Activated T-cell treated with anti-CD3 and anti-CD28 coated beads, Interleukin-2, amount 50 U/mL, for 72 hours (primary cell): ENCODE data around the gene C22orf42. TPM values are rescaled to one million over a fixed set of nuclear protein-coding genes. Genes with fewer than 3 reads are reported as not detected.
A peak's percentile ranks its signal among the peaks of the same experiment; 100 is the strongest.
"Not testable (repeated sequence)": the region's sequence is repeated elsewhere in the genome, so short reads cannot be mapped to it uniquely, and the experiment has no call there.

Experiments
- ATAC-seq, 2 donors: fragments of 150-1000 bp; cut with Tn5 transposase; replicated peaks in 1 of 2; 2 replicates each; pipeline ENCODE4 v1.10.0; 2021; ENCODE audit warnings: moderate library complexity in 2 of 2, mild to moderate bottlenecking in 1 of 2
- DNase-seq, 2 donors: peaks; one replicate each; pipeline ENCODE4 v3.0.0; 2021 to 2022; ENCODE audit warnings: mixed read lengths in 1 of 2
- H3K27ac Mint-ChIP-seq: one replicate; pipeline ENCODE4 v1.8.0; 2022; ENCODE audit warnings: mild to moderate bottlenecking, moderate library complexity, mixed read lengths
- H3K27me3 Mint-ChIP-seq: one replicate; pipeline ENCODE4 v1.8.0; 2022; ENCODE audit warnings: low read depth, mixed read lengths
- H3K36me3 Mint-ChIP-seq, 2 donors: one replicate each; pipeline ENCODE4 v1.8.0; 2022; ENCODE audit warnings: mixed read lengths in 2 of 2, mild to moderate bottlenecking in 1 of 2; ENCODE audit not compliant: insufficient read depth in 2 of 2
- H3K4me1 Mint-ChIP-seq: one replicate; pipeline ENCODE4 v1.8.0; 2022; ENCODE audit warnings: low read depth, mixed read lengths
- H3K4me3 Mint-ChIP-seq, 2 donors: one replicate each; pipeline ENCODE4 v1.8.0; 2022; ENCODE audit warnings: mild to moderate bottlenecking in 2 of 2, mixed read lengths in 2 of 2, moderate library complexity in 2 of 2
- H3K9me3 Mint-ChIP-seq, 2 donors: one replicate each; pipeline ENCODE4 v1.8.0; 2022; ENCODE audit warnings: mixed read lengths in 2 of 2
- total RNA-seq, 2 donors: library from RNA; stranded (reverse); gene quantifications; one replicate each; pipeline ENCODE4 v1.2.3, GENCODE V29; 2022

C22orf42 gene
- total RNA-seq, 2 donors from 2014 or later = not detected

DNA sequence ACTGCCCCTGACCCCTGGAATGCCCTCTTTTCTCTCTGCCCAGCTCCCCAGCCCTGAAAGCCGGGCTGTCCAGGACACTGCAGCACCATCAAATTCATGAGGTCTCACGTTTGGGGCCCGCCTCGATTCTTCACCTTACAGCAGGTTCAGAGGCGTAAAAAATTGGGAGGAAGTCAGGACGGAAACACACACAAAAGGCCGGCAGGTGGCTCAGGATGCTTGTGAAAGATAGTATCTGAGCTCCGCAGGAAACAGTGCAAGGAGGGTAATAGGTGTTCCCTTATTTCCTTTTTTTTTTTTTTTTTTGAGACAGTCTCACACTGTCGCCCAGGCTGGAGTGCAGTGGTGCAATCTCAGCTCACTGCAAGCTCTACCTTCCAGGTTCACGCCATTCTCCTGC, 41.6 kb upstream of the C22orf42 start:
- Mint-ChIP-seq H3K36me3 (no peaks in the 10 kb centered on the region), H3K4me3 (no peak overlapping the region), H3K9me3 (no peaks in the 10 kb centered on the region), H3K27ac (no peak overlapping the region), H3K4me1 (peaks cover 44% of the 10 kb centered on the region), H3K27me3 (peaks cover 27% of the 10 kb centered on the region)
- DNase-seq (no peak), ATAC-seq (no peak)

DNA sequence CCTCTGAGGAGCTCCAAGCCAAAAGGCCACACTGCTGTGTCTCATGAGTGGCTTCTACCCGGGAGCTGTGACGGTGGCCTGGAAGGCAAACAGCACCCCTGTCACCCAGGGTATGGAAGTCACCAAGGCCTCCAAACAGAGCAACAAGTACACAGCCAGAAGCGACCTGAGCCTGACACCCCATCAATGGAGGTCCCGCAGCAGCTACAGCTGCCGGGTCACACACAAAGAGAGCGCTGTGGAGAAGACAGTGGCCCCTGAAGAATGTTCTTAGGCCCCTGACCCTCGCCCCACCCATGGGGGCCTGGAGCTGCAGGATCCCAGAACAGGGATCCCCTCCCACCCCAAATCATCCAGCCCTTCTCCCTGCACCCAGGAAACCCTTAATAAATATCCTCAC, 40.9 kb upstream of the C22orf42 start:
- H3K27me3 Mint-ChIP-seq = peaks cover 27% of the 10 kb centered on the region
- DNase-seq (no peak), ATAC-seq (no peak)
- no peaks in the 10 kb centered on the region for H3K36me3 Mint-ChIP-seq
- peaks cover 40% of the 10 kb centered on the region for H3K4me1 Mint-ChIP-seq
- H3K27ac Mint-ChIP-seq = no peak overlapping the region
- H3K4me3 Mint-ChIP-seq = no peak overlapping the region
- no peaks in the 10 kb centered on the region for H3K9me3 Mint-ChIP-seq

DNA sequence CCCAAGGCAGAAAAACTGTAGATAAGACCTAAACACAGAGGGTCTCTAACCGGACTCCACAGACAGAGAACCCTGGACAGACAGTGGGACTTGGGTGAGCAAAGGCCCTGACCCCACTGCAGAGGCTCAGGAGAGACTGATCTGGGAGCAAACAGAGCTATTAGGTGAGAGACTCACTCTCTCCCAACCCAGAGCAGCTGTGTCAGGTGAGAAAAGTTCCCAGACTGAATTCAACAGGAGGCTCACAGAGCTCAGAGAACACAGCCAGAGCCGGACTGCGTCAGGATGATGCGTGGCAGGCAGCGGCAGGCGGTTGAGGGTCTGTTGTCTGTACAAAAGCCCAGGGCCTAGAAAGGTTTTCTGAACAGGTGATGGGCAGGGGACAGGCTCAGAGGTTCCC, 40.2 kb upstream of the C22orf42 start:
- ATAC-seq = no peak
- Mint-ChIP-seq H3K9me3 (no peaks in the 10 kb centered on the region), H3K4me3 (no peak overlapping the region), H3K27ac (no peak overlapping the region), H3K27me3 (peaks cover 27% of the 10 kb centered on the region), H3K36me3 (no peaks in the 10 kb centered on the region), H3K4me1 (peaks cover 34% of the 10 kb centered on the region)
- no peak for DNase-seq

DNA sequence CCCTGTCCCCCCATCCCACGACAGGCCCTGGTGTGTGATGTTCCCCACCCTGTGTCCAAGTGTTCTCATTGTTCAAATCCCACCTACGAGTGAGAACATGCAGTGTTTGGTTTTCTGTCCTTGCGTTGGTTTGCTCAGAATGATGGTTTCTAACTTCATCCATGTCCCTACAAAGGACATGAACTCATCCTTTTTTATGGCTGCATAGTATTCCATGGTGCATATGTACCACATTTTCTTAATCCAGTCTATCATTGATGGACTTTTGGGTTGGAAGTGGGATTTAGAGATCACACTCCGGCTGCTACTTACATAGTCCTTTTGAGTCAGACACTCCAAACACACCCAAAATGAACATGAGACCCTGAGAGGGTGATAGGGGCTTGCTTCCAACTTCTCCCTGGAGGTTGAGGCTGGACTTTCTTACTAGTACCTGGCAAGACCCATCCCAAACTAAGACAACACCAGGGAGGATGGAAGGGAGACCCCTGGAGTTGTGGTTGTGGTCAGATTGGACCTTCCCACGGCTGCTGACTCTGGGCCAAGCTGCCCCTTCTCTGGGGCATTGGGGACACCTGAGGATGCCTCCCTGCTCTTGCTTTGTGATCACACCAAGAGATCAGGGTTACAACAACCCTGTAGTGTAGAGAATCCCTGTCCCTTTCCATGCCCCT, 38.6 kb upstream of the C22orf42 start:
- H3K4me1 Mint-ChIP-seq = peaks cover 17% of the 10 kb centered on the region
- H3K36me3 Mint-ChIP-seq, H3K27ac Mint-ChIP-seq, DNase-seq, H3K9me3 Mint-ChIP-seq, H3K4me3 Mint-ChIP-seq, ATAC-seq: not testable (repeated sequence)
- peaks cover 14% of the 10 kb centered on the region for H3K27me3 Mint-ChIP-seq

DNA sequence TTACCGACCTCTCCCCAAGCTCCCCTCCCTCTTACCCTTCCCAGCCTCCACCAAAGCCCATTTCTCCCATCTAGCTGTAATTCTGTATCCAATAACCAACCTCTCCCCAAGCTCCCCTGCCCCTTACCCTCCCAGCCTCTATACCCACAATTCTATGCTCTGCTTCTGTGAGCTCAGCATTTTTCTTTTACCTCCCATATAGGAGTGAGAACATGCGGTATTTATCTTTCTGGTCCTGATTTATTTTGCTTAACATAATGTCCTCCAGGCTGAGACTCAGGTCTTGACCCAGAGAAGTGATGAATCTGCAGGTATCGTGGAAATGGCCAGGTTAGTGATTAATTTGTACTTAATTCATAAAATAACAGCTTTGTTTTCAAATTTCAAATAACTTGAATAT, 36.8 kb upstream of the C22orf42 start:
- H3K27me3 Mint-ChIP-seq, H3K36me3 Mint-ChIP-seq, H3K27ac Mint-ChIP-seq, DNase-seq, H3K4me3 Mint-ChIP-seq, H3K4me1 Mint-ChIP-seq, ATAC-seq, H3K9me3 Mint-ChIP-seq: not testable (repeated sequence)

DNA sequence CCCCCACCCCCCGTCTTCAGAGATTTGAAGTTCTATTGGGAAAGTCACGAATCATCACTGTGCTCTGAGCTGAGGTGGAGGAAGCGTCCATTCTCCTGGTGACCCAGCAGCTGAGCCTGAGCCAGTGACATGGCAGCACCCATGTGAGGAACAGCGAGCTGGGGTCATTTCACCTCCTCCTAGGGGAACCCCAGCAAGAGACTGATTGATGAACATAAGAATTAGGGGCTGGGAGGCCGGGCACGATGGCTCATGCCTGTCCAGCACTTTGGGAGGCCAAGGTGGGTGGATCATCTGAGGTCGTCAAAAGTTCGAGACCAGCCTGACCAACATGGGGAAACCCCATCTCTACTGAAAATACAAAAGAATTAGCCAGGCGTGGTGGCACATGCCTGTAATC, 34.2 kb upstream of the C22orf42 start:
- not testable (repeated sequence) for ATAC-seq, DNase-seq, H3K4me1 Mint-ChIP-seq, H3K36me3 Mint-ChIP-seq, H3K27ac Mint-ChIP-seq, H3K9me3 Mint-ChIP-seq, H3K27me3 Mint-ChIP-seq, H3K4me3 Mint-ChIP-seq

DNA sequence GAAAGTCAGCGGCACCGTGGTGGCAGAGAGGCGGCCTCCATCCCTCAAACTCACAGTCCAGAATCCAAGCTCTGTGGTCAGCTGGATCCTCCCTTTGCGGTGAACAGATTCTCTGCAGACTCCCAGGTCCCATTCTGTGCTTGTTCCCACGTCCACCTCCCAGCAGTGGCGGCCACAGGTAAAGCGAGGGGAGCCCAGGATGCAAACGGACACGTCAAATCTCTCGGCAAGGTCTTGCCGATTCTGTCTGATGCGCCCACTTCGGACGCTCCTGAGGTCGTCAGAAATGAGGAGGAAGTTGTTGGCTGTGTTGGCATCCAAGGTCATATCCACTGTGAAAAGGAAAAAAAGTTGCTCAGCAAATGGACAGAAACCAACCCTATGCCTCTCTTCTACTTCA, 31.9 kb upstream of the C22orf42 start:
- not testable (repeated sequence) for H3K36me3 Mint-ChIP-seq, H3K27ac Mint-ChIP-seq, H3K27me3 Mint-ChIP-seq

DNA sequence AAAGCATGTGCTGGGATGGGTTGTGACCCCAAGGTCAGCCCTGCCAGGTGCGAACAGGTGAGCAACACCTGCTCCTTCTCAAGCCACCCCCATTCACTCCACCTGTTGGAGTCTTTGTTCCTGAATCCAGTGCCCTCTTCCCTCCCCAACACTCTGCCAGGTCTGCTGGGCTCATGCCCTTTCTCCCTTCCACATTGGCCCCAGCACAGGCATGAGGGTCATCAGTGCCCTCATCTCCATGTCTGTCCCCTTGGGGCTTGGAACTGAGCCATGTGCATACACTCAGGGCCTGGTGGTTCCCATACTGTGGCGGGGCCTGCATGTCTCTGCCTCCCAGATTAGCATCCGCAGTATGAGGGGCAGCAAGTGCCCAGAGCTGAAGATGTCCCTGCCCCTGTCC, 26.7 kb upstream of the C22orf42 start:
- DNase-seq = no peak
- H3K27me3 Mint-ChIP-seq = peaks cover 7% of the 10 kb centered on the region
- no peaks in the 10 kb centered on the region for H3K9me3 Mint-ChIP-seq
- no peak overlapping the region for H3K4me3 Mint-ChIP-seq
- no peaks in the 10 kb centered on the region for H3K36me3 Mint-ChIP-seq
- no peak overlapping the region for H3K27ac Mint-ChIP-seq
- ATAC-seq = no peak
- no peaks in the 10 kb centered on the region for H3K4me1 Mint-ChIP-seq

More for the DNA sequence above, 31.9 kb upstream of the C22orf42 start:
- not testable (repeated sequence) for DNase-seq, H3K9me3 Mint-ChIP-seq, ATAC-seq, H3K4me1 Mint-ChIP-seq, H3K4me3 Mint-ChIP-seq

DNA sequence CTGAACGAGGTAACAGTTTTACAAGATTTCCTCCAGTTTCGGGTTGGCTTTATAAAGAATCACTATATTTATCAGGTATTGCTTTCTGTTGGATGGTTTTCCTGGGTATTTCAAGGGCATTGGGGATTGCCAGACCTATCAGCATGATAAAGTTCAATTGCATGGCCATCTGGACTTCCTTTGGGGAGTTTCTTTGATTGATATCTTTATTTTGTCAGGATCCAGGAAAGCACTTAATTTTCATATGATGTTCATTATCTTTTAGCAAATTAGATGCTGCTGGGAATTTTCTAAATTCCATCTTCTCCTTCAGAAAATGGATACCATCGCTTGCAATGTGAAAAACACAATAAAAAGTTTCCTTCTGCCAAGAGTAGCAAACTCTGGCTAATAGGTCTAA, 24.5 kb upstream of the C22orf42 start:
- H3K27me3 Mint-ChIP-seq = peaks cover 10% of the 10 kb centered on the region
- H3K36me3 Mint-ChIP-seq = no peaks in the 10 kb centered on the region
- no peak for ATAC-seq
- no peaks in the 10 kb centered on the region for H3K4me1 Mint-ChIP-seq
- no peak for DNase-seq
- no peak overlapping the region for H3K27ac Mint-ChIP-seq
- no peak overlapping the region for H3K4me3 Mint-ChIP-seq
- H3K9me3 Mint-ChIP-seq = no peaks in the 10 kb centered on the region

DNA sequence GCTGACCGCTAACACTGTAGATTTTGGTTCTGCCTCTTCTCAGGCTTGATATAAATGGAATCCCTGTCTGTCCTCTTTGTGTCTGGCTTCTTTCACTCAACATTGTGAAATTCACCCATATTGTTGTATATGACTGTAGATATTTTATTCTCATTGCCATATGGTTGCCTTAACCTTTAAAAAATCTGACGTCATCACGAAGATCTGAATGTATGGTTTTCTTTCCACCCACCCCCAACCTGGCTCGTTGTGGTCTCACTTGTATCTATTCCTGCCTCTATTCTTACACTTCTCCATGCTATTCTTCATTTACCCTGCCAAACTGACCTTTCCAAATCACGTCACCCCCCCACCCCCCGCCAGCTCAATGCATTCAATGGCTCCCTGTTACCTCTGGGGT, 21.9 kb upstream of the C22orf42 start:
- Mint-ChIP-seq H3K4me1 (no peaks in the 10 kb centered on the region), H3K36me3 (no peaks in the 10 kb centered on the region), H3K27ac (no peak overlapping the region), H3K27me3 (peaks cover 28% of the 10 kb centered on the region), H3K4me3 (no peak overlapping the region), H3K9me3 (no peaks in the 10 kb centered on the region)
- no peak for ATAC-seq
- no peak for DNase-seq

DNA sequence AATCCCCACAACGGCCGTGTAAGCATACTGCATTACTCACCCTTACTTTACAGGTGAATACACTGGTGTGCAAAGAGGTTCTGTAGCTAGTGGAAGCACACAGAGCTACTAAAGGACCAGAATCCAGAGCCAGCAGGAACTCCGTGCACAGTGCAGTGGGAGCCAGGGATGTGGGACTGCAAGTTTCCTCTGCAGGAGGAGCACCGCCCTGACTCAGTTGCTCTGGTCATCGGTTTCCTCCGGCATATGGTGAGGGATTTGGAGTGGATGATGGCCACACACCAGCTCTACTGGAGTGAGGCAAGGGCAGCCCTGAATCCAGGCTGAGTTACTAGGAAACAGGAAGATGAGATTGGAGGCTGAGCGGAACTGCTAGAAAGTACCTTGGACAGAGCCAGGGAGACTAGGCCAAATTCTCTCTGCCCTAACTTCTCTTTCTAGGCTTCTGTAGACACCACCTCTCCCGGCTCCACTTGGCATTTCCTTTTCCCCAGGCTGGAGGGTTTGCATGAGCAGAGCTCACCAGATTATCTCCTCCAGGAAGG, 18.2 kb upstream of the C22orf42 start:
- Mint-ChIP-seq H3K27ac (no peak overlapping the region), H3K9me3 (no peaks in the 10 kb centered on the region), H3K4me3 (no peak overlapping the region), H3K4me1 (no peaks in the 10 kb centered on the region), H3K36me3 (no peaks in the 10 kb centered on the region), H3K27me3 (peaks cover 34% of the 10 kb centered on the region)
- ATAC-seq = no peak
- DNase-seq = no peak

DNA sequence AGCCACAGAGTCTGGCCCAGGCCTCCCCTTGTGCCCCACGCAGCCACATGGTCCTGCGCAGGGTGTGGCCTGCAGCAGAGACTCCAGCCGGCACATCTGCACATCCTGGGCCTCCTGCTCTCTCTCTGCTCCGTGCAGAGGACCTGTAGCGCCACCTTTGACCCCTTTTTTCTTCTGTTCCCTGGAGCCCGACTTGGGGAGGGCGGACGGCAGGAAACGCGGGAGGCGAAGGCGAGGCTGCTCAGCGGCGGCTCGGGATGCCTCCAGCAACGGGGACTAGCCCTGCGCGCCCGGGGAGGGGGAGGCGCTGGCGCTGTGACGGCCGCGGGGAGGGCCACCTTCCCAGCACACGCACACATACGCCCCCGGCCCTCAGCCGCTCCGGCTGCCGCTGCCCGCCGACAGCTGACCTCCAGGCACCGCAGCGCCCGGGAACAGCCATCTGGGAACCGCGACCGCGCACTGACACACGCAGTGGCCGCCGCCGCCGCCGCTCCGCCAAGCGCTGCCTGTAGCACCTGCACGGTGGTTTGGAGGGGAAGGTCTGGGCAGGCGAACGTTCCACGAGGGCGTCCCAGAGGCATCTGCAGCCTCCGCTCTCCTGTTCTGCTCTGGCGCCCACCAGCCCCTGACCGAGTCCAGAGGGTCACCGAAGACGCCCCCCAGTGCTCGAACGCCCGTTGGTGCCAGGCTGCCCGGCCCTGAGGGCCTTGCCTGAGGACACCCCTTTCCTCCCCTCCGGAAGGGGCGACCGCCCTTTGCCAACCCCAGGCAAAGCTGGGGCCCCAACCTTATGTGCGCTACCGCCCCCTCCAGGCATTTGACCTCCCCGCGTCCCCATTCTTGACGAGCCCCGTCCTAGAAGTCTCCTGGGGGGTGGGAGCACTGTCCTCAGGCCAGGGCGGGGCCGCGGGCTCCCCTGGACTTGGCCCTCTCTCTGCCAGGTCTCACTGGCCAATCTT, 16.9 kb upstream of the C22orf42 start:
- Mint-ChIP-seq H3K27ac (no peak overlapping the region), H3K4me3 (peak overlapping the region; percentile 66 to 68), H3K27me3 (peaks cover 34% of the 10 kb centered on the region), H3K4me1 (no peaks in the 10 kb centered on the region), H3K9me3 (no peaks in the 10 kb centered on the region), H3K36me3 (no peaks in the 10 kb centered on the region)
- DNase-seq = peak; percentile 4 to 10
- ATAC-seq = peak in 1 of 2 donors; percentile 41

DNA sequence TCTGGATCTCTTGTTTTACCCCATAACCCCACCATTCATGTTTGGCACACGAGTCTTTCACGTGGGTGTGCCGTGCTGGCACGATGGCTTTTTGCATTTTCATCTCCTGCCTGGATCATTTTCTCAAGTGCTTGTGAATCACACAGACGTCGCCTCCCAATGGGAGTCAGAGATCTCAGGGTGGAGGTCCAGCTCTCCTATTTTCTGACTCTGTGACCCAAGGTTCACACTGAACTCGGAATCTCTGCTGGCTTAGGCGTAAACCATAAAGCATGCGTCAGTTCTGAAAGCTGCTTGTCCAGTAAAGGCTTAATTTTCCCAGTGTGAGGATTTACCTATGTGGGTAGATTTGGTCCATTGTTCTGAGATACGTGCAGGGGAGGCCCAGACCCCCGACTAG, 16.0 kb upstream of the C22orf42 start:
- Mint-ChIP-seq H3K27ac (no peak overlapping the region), H3K27me3 (peaks cover 34% of the 10 kb centered on the region), H3K4me3 (no peak overlapping the region), H3K4me1 (no peaks in the 10 kb centered on the region), H3K9me3 (no peaks in the 10 kb centered on the region), H3K36me3 (no peaks in the 10 kb centered on the region)
- DNase-seq (no peak), ATAC-seq (no peak)
